Peyer's patch (tissue), 4 donors: ENCODE data around the gene COL11A2. TPM values are rescaled to one million over a fixed set of nuclear protein-coding genes. Genes with fewer than 3 reads are reported as not detected.
A peak's percentile ranks its signal among the peaks of the same experiment; 100 is the strongest.

Experiments
- DNase-seq, 3 donors: peaks; one replicate each; pipeline ENCODE4 v3.0.0-alpha.2; 2017 to 2019
- H3K27ac ChIP-seq, 4 donors: fragments of 200-600 bp; sonication (generic); one replicate each; pipeline ENCODE4 v1.5.1; 2016 to 2019
- H3K27me3 ChIP-seq, 2 donors: fragments of 200-600 bp; sonication (generic); one replicate each; pipeline ENCODE4 v1.5.1; 2019
- H3K36me3 ChIP-seq, 3 donors: fragments of 200-600 bp; sonication (generic); one replicate each; pipeline ENCODE4 v1.5.1; 2016 to 2019
- H3K4me1 ChIP-seq, 4 donors: fragments of 200-600 bp; sonication (generic); one replicate each; pipeline ENCODE4 v1.5.1; 2016 to 2019
- H3K4me3 ChIP-seq, 4 donors: fragments of 200-600 bp; sonication (generic); 1 replicate in 3 of 4; 2 replicates in 1 of 4; pipeline ENCODE4 v1.5.1; 2016 to 2019; ENCODE audit warnings: mild to moderate bottlenecking in 1 of 4
- H3K9me3 ChIP-seq, 4 donors: fragments of 200-600 bp; sonication (generic); one replicate each; pipeline ENCODE4 v1.5.1; 2016 to 2019; ENCODE audit warnings: mild to moderate bottlenecking in 1 of 4
- POLR2A ChIP-seq, 2 donors: fragments of 450-650 bp; IDR thresholded peaks; one replicate each; pipeline ENCODE4 v1.5.1; 2017; ENCODE audit warnings: antibody characterized with exemption in 2 of 2, mild to moderate bottlenecking in 2 of 2, moderate library complexity in 2 of 2
- total RNA-seq, 4 donors: library from RNA; depleted of rRNA; stranded (reverse); fragments of >200 nt; gene quantifications; one replicate each; pipeline ENCODE4 v1.1.0, GENCODE V29; 2016
- TF ChIP-seq, protein P1 (sequence below), 6 experiments: fragments of 450-650 bp in 4 of 6; fragments of 200-600 bp in 2 of 6; sonication (generic) in 1 of 6; IDR thresholded peaks; one replicate each; pipeline ENCODE4 v1.5.1; 2017 to 2019; ENCODE audit warnings: antibody characterized with exemption in 6 of 6, mild to moderate bottlenecking in 3 of 6, moderate library complexity in 1 of 6

The COL11A2 gene
- total RNA-seq, 4 donors from 2014 or later: 0.18 to 2.5 (median 0.54) TPM; not detected in 1

DNA sequence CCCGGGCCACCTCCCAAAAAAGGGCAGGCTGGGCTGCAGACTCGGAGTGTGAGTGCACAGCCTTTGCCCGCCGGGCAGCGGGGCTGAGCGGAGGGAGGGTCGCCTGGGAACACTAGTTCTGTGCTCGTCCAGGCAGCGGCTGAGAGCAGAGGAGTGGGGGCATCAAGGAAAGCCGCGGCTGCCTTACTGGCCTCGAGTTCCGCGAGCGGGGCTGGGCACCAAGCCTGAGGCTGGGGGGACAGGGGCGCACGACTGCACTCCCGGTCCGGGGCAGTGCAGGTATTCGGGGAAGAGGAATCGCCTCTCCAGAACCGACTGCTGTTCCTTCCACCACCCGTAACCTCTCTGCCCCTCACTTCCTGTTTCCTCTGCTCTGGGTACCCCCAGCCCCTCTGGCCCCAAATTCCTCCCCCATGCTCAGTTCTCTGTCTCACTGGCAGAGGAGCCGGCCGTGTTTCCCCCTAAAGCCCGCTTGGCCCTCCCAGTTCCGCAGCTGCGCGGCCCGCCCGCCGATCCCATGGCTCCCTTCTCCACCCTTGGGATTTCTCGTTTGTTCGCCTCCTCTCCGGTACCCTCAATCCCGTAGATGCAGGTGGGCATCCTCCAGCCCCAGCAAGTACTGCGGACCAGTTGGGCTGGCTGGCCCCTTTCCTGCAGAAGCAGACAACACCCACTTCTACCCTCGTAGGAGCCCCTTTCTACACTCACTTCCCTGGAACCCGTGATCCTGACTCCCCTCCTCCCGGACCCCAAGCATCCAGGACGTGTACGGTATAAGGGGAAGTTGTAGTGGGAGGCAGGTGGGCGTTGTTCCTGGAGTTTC is 21.1 kb upstream of the COL11A2 start:
- Histone ChIP-seq H3K27ac (peak overlapping the region in 1 of 4 donors; percentile 5), H3K4me3 (peak overlapping the region in 3 of 4 donors; percentile 32 to 47 (median 41))
- DNase-seq: peak in 1 of 3 donors; percentile 49

DNA sequence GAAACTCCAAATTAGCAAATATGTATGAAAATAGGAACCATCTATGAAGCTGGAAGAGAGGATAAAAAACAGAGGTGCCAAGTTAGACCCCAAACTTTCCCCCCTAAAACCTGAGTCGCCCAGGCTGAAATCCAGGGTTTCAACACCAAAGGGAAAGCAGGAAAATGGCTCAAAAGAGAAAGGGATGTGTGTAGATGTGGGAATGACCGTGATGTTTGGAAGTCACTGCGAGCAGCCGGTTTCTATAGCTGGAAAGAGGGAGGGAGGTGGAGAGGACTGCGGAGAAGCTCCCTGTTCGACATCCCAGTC is 20.5 kb upstream of the COL11A2 start:
- Histone ChIP-seq H3K4me3 (peak overlapping the region in 3 of 4 donors; percentile 32 to 47 (median 41)), H3K4me1 (peaks cover 0 to 21% (median 7%) of the 10 kb centered on the region in 4 donors), H3K27me3 (no peaks in the 10 kb centered on the region), H3K9me3 (no peaks in the 10 kb centered on the region), H3K36me3 (peaks cover 0 to 19% (median 0%) of the 10 kb centered on the region in 3 donors), H3K27ac (no peak overlapping the region)
- TF ChIP-seq, protein P1, sequence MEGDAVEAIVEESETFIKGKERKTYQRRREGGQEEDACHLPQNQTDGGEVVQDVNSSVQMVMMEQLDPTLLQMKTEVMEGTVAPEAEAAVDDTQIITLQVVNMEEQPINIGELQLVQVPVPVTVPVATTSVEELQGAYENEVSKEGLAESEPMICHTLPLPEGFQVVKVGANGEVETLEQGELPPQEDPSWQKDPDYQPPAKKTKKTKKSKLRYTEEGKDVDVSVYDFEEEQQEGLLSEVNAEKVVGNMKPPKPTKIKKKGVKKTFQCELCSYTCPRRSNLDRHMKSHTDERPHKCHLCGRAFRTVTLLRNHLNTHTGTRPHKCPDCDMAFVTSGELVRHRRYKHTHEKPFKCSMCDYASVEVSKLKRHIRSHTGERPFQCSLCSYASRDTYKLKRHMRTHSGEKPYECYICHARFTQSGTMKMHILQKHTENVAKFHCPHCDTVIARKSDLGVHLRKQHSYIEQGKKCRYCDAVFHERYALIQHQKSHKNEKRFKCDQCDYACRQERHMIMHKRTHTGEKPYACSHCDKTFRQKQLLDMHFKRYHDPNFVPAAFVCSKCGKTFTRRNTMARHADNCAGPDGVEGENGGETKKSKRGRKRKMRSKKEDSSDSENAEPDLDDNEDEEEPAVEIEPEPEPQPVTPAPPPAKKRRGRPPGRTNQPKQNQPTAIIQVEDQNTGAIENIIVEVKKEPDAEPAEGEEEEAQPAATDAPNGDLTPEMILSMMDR (IDR thresholded peaks at IDR 0.05): no peak
- no peak for TF ChIP-seq POLR2A (IDR thresholded peaks at IDR 0.05)
- no peak for DNase-seq

More for the DNA sequence above, 21.1 kb upstream of the COL11A2 start:
- Histone ChIP-seq H3K9me3 (no peaks in the 10 kb centered on the region), H3K36me3 (peaks cover 0 to 19% (median 0%) of the 10 kb centered on the region in 3 donors), H3K27me3 (no peaks in the 10 kb centered on the region), H3K4me1 (peaks cover 0 to 21% (median 7%) of the 10 kb centered on the region in 4 donors)
- TF ChIP-seq POLR2A (IDR thresholded peaks at IDR 0.05): no peak
- TF ChIP-seq, protein P1 (IDR thresholded peaks at IDR 0.05): no peak

DNA sequence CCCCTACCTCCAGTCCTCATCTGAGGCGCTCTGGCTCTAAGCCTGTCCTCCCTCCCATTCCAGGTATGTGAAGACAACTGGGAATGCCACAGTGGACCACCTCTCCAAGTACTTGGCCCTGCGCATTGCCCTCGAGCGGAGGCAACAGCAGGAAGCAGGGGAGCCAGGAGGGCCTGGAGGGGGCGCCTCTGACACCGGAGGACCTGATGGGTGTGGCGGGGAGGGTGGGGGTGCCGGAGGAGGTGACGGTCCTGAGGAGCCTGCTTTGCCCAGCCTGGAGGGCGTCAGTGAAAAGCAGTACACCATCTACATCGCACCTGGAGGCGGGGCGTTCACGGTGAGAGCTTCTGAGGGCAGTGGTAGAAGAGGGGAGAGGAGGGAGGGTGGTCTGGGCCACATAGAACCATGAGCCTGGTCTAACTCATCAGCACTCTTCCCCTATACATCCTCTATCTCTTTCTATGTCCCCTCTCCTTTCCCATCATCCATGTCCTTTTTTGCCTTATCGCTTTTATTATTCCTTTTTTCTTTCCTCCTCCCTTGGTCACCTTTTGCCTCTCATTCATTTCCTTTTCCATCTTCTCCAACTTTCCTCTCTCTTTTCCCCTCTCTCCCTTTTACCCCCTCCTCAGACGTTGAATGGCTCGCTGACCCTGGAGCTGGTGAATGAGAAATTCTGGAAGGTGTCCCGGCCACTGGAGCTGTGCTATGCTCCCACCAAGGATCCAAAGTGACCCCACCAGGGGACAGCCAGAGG is 19.6 kb upstream of the COL11A2 start:
- TF ChIP-seq, protein P1 (IDR thresholded peaks at IDR 0.05): no peak
- TF ChIP-seq POLR2A (IDR thresholded peaks at IDR 0.05): no peak
- peaks cover 0 to 30% (median 11%) of the 10 kb centered on the region in 4 donors for H3K4me1 ChIP-seq

DNA sequence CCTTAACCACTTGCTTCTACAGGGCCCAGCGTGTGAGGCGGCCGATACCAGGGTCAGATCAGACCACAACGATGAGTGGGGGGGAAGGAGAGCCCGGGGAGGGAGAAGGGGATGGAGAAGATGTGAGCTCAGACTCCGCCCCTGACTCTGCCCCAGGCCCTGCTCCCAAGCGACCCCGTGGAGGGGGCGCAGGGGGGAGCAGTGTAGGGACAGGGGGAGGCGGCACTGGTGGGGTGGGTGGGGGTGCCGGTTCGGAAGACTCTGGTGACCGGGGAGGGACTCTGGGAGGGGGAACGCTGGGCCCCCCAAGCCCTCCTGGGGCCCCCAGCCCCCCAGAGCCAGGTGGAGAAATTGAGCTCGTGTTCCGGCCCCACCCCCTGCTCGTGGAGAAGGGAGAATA is 18.9 kb upstream of the COL11A2 start:
- no peak for TF ChIP-seq POLR2A (IDR thresholded peaks at IDR 0.05)
- TF ChIP-seq, protein P1 (IDR thresholded peaks at IDR 0.05): no peak
- H3K4me1 ChIP-seq: peaks cover 0 to 32% (median 11%) of the 10 kb centered on the region in 4 donors
- H3K9me3 ChIP-seq: no peaks in the 10 kb centered on the region
- H3K27ac ChIP-seq: no peak overlapping the region
- peaks cover 0 to 19% (median 0%) of the 10 kb centered on the region in 3 donors for H3K36me3 ChIP-seq
- DNase-seq: peak in 1 of 3 donors; percentile 29
- no peaks in the 10 kb centered on the region for H3K27me3 ChIP-seq
- no peak overlapping the region for H3K4me3 ChIP-seq

More for the DNA sequence above, 19.6 kb upstream of the COL11A2 start:
- H3K9me3 ChIP-seq: no peaks in the 10 kb centered on the region
- peaks cover 0 to 19% (median 0%) of the 10 kb centered on the region in 3 donors for H3K36me3 ChIP-seq
- no peaks in the 10 kb centered on the region for H3K27me3 ChIP-seq
- H3K4me3 ChIP-seq: no peak overlapping the region
- peak in 1 of 3 donors; percentile 41 for DNase-seq
- no peak overlapping the region for H3K27ac ChIP-seq

DNA sequence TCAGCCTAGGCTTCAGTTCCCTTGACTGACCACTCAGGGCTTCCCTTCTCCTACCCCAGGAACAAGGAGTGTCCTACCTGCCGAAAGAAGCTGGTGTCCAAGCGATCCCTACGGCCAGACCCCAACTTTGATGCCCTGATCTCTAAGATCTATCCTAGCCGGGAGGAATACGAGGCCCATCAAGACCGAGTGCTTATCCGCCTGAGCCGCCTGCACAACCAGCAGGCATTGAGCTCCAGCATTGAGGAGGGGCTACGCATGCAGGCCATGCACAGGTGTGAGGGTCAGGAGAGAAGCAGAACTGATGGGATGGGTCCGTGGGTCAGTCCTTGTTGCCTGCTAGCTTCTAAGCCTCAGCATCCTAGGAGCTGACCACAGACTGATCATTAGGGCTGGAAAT is 17.6 kb upstream of the COL11A2 start:
- no peak for DNase-seq
- H3K27ac ChIP-seq: no peak overlapping the region
- H3K4me3 ChIP-seq: no peak overlapping the region
- H3K4me1 ChIP-seq: peaks cover 0 to 38% (median 14%) of the 10 kb centered on the region in 4 donors
- TF ChIP-seq, protein P1 (IDR thresholded peaks at IDR 0.05): no peak
- no peak for TF ChIP-seq POLR2A (IDR thresholded peaks at IDR 0.05)
- peaks cover 0 to 19% (median 0%) of the 10 kb centered on the region in 3 donors for H3K36me3 ChIP-seq
- no peaks in the 10 kb centered on the region for H3K27me3 ChIP-seq
- H3K9me3 ChIP-seq: no peaks in the 10 kb centered on the region
